Measurements from ENCODE around the gene NFIC. TPM values are rescaled to one million over a fixed set of nuclear protein-coding genes. Genes with fewer than 3 reads are reported as not detected.

NFIC gene
- total RNA-seq, 1 donor from 2014 or later = 38.3 TPM

- TF ChIP-seq CTCF (IDR thresholded peaks at IDR 0.05; ENCODE audit: insufficient read depth, low read depth, low read length) = no peak
- no peak for TF ChIP-seq EZH2 (IDR thresholded peaks at IDR 0.05; ENCODE audit: insufficient read depth, low read length)
- H3K79me2 ChIP-seq (ENCODE audit: insufficient read depth, low read length) = peaks cover 26% of the 10 kb centered on the region
- H3K27ac ChIP-seq (ENCODE audit: low read depth, low read length) = peak overlapping the region; percentile 93
- H3K9ac ChIP-seq (ENCODE audit: low read length) = peak overlapping the region; percentile 85
- no peaks in the 10 kb centered on the region for H3K9me3 Mint-ChIP-seq (ENCODE audit: unreplicated experiment)
- H3K9me3 ChIP-seq (ENCODE audit: insufficient read depth, low read depth, low read length) = no peaks in the 10 kb centered on the region
- H4K20me1 ChIP-seq (ENCODE audit: insufficient read depth, low read length) = peaks cover 25% of the 10 kb centered on the region
- DNase-seq (ENCODE audit: low read depth) (peak; percentile 100), FAIRE-seq (peak; percentile 98)
- peaks cover 14% of the 10 kb centered on the region for H3K36me3 Mint-ChIP-seq (ENCODE audit: low read depth, unreplicated experiment)
- H3K27me3 Mint-ChIP-seq (ENCODE audit: low read depth, unreplicated experiment) = no peaks in the 10 kb centered on the region
- no peak overlapping the region for H3K4me3 ChIP-seq (ENCODE audit: insufficient read depth, low read depth, low read length)
- peaks cover 17% of the 10 kb centered on the region for H3K36me3 ChIP-seq (ENCODE audit: insufficient read depth, low read length)
- no peak overlapping the region for H2AFZ ChIP-seq (ENCODE audit: low read depth, low read length)
- H3K27me3 ChIP-seq (ENCODE audit: insufficient read depth, low read length) = no peaks in the 10 kb centered on the region
- H3K4me1 ChIP-seq (ENCODE audit: insufficient read depth, low read length) = peaks cover 10% of the 10 kb centered on the region
- peaks cover 9% of the 10 kb centered on the region for H3K4me1 Mint-ChIP-seq (ENCODE audit: low read depth, unreplicated experiment)
- peak overlapping the region; percentile 54 for H3K4me3 Mint-ChIP-seq (ENCODE audit: unreplicated experiment)
- peak overlapping the region; percentile 99 for H3K27ac Mint-ChIP-seq (ENCODE audit: unreplicated experiment)
- H3K4me2 ChIP-seq (ENCODE audit: low read length) = peak overlapping the region; percentile 52
Measured at GRCh38 chr19:3450796-3451411, 84.5 kb downstream of the NFIC start.

- peaks cover 17% of the 10 kb centered on the region for H3K36me3 ChIP-seq (ENCODE audit: insufficient read depth, low read length)
- H3K4me3 Mint-ChIP-seq (ENCODE audit: unreplicated experiment) = no peak overlapping the region
- no peaks in the 10 kb centered on the region for H3K9me3 ChIP-seq (ENCODE audit: insufficient read depth, low read depth, low read length)
- no peak for TF ChIP-seq CTCF (IDR thresholded peaks at IDR 0.05; ENCODE audit: insufficient read depth, low read depth, low read length)
- no peak for TF ChIP-seq EZH2 (IDR thresholded peaks at IDR 0.05; ENCODE audit: insufficient read depth, low read length)
- peaks cover 20% of the 10 kb centered on the region for H4K20me1 ChIP-seq (ENCODE audit: insufficient read depth, low read length)
- peak overlapping the region; percentile 52 for H3K4me2 ChIP-seq (ENCODE audit: low read length)
- H3K4me1 ChIP-seq (ENCODE audit: insufficient read depth, low read length) = peaks cover 10% of the 10 kb centered on the region
- H3K36me3 Mint-ChIP-seq (ENCODE audit: low read depth, unreplicated experiment) = peaks cover 14% of the 10 kb centered on the region
- H3K9me3 Mint-ChIP-seq (ENCODE audit: unreplicated experiment) = no peaks in the 10 kb centered on the region
- H3K4me1 Mint-ChIP-seq (ENCODE audit: low read depth, unreplicated experiment) = peaks cover 9% of the 10 kb centered on the region
- no peaks in the 10 kb centered on the region for H3K27me3 ChIP-seq (ENCODE audit: insufficient read depth, low read length)
- H3K27ac Mint-ChIP-seq (ENCODE audit: unreplicated experiment) = peak overlapping the region; percentile 99
- peak overlapping the region; percentile 85 for H3K9ac ChIP-seq (ENCODE audit: low read length)
- no peaks in the 10 kb centered on the region for H3K27me3 Mint-ChIP-seq (ENCODE audit: low read depth, unreplicated experiment)
- peaks cover 21% of the 10 kb centered on the region for H3K79me2 ChIP-seq (ENCODE audit: insufficient read depth, low read length)
- no peak overlapping the region for H3K4me3 ChIP-seq (ENCODE audit: insufficient read depth, low read depth, low read length)
- no peak overlapping the region for H2AFZ ChIP-seq (ENCODE audit: low read depth, low read length)
- H3K27ac ChIP-seq (ENCODE audit: low read depth, low read length) = peak overlapping the region; percentile 93
- DNase-seq (ENCODE audit: low read depth) (no peak), FAIRE-seq (no peak)
Measured at GRCh38 chr19:3451451-3451866, 85.1 kb downstream of the NFIC start.

Data from astrocyte (in vitro differentiated cells and primary cell).